ENCODE measurements around the gene RAB35.

RAB35 gene

DNA sequence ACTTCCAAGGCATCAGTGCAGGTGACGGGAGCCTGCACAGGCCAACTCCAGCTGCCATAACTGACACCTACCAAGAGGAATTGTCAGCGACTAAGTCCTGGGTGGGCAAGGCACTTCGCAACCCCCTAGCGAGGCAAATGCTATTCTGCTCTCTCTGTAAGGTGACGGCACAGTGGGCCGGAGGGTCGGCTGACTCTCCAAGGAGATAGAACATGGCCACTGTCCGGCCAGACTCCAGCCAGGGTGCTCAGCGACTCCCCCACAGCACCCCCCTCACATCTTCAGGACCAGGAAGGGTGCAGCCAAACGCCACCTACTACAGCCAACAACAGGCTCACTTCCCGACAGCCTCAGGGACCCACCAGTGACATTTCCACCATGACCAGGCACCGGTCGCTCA, 13.2 kb downstream of the RAB35 start:
- no peak for DNase-seq (ENCODE audit: low read depth)

DNA sequence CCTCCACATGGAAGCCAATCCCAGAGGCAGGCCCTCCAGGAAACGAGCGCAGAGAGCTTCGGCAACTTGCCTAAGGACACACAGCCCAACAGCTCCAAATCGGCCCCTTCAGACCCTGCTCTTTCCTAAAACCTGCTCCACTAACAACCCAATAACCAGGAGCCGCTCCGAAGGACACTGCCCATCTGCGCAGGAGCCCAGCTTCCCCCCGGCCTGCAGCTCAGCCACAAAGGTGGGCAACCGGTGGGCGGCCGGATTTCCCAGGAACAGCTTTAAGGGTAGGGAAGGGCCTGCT, 13.6 kb downstream of the RAB35 start:
- DNase-seq (ENCODE audit: low read depth) = no peak

DNA sequence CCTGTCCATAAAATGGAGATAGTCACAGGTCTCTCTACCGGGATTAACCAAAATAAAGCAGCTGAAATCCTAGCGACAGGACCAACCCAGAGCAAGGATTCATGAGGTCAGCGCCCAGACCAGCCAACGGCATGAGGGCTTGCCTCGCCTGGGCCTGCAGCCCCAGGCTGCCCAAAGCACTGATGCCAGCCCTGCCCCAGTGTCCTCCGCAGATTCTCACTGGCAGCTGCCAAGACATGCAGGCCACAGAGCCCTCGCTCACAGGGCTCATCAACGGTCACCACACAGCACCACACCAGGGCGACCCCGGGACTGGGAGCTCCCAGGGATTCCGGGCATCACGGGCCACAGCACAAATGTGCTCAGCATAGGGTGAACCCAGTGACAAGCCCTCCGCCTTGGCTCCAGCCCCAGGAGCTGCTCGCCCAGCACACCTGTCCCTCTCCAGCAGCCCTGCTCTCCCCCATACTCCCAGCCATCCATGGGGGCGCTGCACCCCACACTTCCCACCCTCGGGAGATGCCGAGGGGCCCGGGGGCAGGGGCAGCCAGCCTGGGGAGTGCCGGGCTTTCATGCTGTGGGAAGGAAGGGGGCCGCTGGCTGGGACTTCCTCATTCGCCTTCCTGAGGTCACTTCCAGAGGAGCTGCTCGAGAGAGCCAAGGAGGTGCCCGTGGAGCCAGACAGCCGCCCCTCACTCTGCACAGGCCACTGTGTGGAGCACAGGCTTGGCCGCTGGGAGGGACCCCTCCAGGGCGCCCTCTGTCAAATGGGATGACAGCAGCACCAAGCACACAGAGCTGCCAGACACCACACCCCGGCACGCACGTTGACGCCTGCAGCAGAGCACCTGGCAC, 14.1 kb downstream of the RAB35 start:
- DNase-seq (ENCODE audit: low read depth) = no peak

DNA sequence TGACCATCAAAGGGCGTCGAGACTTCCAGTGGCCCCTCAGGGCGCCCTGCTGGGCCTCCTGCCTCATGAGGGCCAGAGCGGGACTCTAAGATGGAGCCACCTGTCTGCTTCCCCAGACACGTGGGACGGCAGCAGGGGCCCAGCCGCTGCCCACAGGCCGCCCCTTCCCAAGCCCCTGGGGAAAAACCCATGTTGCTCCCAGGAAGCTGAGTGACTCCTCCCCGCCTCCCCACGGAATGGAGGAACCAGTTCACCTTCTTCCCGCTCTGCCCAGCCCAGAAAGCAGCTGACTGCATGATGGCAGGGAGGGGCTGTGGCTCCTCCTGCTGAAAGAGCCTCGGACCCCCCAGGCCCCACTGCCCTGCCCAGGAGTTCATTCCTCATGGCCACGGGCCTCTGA, 14.9 kb downstream of the RAB35 start:
- no peak for DNase-seq (ENCODE audit: low read depth)

DNA sequence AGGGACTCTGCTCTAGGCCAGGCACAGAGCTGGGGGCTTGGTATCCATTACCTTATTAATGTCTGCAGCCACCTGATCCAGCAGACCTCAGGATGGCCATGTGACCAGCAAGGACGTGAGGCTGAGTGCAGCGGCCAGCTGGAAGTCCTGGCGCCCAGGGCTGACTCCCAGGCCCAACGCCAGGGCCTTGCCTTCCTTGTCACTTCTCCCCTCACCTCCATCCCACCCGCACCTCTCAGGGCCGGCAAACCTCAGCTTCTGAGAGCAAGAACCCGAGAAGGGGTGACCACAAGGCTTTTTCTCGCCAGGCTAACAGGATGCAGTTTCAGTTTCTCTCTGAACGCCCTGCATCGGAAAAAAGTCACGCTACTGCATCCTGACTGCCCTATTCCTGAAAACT, 15.4 kb downstream of the RAB35 start:
- DNase-seq (ENCODE audit: low read depth) = no peak

DNA sequence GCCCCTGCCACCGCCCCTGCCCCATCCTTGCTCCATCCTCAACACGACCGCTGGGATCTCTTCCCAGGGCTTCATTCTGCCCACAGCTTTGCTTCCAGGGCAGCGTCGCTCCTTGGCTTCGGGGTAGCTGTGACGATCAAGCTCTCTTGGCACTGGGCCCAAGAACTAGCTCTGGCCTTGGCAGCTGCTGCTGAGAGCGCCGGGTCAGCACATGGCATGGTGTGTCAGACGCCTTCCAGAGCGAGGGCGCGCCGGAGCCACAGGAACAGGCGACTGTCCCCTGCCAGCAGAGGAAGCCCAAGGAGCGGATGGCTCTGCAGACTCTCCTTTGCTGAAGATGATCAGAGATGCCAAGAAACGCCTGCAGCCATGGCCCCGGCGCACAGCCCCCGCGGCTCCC, 15.9 kb downstream of the RAB35 start:
- DNase-seq (ENCODE audit: low read depth) = no peak

DNA sequence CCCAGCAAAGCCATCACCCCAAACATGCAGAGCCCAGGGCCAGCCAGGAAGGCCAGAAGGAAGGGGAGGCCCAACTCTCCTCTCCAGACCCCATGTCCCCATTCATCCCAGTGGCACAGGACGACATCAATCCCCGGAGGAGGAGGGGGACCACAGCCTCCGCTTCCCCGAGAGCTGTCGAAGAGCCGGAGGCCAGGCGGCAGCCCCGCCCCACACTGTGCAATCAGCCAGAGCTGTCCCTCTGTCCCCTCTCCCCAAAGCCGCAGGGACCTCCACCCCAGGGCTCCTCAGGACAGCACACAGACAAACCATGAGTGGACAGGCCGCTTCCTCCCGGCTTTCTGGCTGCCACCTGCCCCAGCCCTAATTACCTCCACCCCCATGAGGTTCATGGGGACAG, 16.8 kb downstream of the RAB35 start:
- DNase-seq (ENCODE audit: low read depth) = no peak

DNA sequence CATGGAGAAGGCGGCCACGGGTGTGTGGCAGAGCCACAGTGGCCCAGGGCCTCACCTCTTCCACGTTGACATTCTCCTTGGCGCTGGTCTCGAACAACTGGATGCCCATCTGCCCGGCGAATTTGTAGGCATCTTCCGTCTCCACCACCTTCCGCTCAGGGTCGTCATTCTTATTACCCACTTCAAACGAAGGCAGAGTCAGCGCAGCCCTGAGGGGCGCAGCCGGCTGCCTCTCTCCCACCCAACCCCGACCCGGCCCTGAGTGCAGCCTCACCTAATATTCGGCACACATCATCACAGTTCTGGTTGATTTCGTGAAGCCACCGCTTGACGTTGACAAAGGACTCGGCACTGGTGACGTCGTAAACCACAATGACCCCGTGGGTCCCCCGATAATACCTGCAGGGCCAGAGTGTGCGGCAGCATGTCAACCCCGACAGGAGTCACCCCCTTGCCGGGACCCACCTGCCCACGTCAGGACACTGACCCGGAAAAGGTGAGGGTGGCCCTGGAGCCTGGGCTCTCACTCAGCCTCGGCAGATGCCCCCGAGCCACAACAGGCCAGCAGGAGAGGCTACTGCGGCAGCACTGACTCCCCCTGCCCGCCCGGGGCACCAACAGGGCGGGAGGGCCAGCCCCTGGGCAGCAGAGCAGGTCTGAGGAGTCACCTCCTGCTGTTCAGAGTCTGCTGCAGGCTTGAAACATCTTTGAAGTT, 17.6 kb downstream of the RAB35 start:
- no peak for DNase-seq (ENCODE audit: low read depth)

DNA sequence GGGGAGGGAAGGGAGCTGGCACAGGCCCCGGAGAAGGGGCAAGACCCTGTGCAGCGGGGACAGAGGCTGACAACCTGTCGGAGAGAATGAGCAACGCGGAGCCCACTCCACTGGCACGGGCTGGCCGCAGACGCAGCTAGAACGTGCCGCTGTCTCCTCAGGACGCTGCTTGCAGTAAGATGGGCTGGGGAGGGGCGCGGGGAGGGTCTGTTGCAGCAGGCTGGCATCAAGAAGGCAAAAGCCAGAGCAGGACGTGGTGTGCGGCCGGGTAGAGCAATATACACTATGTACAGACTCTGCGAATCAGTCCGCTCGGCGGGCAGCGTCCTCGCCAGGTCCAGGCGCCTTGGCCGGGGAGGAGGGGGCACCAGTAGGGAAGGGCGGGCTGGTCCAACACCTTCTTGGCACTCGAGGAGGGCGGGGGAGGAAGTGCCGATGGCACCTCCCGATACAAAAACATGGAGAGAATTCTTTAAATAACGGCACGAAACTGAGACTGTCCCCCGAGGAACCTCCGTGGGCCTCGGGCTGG, 19.8 kb downstream of the RAB35 start:
- no peak for DNase-seq (ENCODE audit: low read depth)

DNA sequence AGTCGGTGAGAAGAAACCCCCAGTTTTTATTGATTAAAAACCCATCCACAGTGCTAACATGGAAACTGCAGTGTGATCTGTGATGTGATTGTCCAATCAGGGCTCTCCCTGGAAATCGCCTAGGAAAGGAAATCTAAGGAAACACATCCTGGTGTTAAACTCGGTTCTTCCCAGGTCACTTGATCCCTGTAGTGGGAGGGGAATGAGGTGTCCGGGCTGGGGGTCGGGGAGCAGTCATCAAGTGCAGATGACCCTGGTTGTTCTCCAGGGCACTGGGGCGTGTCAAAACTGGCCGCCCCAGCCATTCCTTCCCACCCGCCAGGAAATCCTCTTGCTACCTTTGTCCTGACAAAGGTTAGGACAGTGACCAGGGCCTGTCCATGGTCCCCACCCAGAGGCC, 20.8 kb downstream of the RAB35 start:
- DNase-seq (ENCODE audit: low read depth) = no peak

DNA sequence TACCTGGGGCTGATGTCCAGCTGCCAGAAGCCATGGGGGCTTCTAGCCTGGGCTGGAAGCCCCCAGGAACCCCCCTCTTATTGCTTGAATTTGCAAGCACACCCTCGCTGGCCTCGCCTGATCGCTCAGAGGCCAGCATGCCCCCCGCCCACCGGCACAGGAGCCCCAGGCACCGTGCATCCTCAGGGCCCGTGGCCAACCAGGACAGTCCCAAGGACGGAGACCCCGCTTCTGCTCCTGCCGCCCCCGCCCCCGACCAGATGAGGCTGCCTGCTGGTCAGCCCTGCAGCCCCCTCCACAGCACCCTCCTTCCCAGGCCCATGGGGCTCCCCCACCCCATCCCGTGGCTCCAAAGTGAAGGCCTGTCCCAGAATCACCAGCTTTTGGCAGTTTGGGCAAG, 21.2 kb downstream of the RAB35 start:
- no peak for DNase-seq (ENCODE audit: low read depth)

DNA sequence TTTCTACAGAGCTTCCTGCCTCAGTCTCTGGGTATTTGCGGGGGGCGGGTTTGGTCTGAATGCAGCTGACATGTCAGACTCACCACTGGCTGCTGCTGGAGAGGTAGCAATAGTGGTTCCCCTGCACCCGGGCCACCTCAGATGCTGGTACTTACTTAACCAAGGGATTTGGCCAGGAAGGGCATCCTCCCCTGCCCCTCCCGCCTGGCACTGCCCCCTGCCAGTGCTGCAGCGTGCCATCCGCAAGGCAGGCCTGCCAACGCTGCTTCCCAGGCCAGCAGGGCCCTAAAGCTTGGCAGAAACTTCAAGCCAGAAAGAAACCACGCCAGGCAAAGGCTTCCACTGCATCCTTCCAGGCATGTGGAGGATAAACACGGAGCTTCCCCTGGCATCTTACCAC, 22.1 kb downstream of the RAB35 start:
- no peak for DNase-seq (ENCODE audit: low read depth)

DNA sequence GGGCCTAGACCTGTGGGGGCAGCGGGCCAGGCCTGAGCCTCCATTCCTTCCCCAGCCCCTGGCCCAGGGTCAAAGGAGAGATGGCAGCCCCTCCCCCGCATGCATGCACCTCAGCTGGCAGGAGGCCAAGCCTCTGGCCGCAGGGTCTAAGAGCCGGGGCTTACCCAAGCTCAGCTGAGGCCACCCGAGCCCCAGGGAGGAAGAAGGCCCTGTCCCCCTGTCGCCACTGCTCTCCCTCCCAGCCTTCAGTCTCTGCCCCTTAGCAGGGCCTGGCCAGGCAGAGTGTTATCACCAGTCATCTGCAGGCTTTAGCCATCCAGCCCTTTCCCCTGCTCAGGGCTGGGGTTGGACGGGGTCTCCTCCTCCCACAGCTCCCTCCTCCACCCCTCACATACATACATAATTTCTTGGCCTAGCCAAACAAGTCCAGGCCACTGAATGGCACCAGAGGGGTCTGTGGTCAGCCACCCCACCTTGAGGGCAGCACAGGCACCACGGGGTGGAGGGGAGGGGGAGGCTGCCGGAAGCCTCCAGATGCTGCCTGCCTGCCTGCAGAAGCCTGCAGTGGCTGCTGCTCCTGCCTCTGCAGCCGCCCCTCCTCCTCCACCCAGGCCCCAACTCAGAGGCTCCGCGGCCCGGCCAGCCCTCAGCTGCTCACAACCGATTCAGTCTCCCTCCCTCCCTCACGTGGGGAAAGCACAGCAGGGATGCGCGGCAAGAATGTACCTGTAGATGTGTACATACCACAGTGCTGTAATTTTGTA, 22.8 kb downstream of the RAB35 start:
- no peak for DNase-seq (ENCODE audit: low read depth)

DNA sequence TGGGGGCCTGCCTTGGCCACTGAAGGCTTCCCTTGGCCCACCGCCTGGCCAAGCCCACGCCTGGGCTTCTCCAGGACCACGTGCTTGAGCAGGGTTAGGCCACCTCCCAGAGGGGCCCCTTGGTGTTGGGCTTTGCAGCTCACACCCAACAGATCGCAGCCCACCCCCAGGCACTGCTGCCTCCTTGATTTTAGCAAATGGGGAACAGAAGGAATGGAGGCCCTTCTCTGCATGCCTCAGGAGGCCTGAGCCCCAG, 23.3 kb downstream of the RAB35 start:
- DNase-seq (ENCODE audit: low read depth) = no peak

DNA sequence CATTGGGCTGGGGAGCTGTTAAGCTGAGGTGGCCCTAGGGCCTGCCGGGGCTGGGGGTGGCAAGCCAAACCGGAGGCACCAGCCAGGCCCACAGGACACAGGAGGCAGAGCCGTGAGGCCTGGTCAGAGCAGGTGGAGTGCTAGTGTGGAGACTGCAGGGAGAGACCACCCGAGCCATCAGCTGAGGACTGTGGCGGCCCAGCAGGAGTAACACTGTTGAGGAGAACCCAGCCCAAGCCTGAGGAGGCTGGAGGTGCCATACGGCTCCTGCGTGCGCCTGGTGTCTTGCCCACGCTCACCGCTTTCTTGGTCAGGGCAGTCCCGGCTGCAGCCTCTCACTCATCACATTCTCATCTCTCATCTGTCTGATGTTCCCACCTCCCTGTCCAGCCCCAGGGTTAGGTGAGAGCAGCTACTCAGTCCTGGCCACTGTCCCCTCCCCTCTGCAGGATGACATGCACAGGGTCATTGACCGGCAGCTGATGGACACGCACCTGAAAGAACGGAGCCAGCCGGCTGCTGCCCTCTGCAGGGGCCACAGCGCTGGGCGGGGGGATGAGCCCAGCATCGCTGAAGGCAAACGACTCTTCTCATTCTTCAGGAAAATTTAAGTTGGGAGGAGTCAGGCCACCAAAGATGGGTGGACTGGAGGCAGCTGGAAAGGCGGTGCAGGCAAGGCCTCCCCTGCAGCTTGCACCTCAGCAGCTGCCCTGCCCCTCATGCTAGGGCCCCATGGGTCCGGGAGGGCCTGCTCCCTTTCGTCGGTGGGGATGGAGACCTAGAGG, 23.8 kb downstream of the RAB35 start:
- DNase-seq (ENCODE audit: low read depth) = no peak

DNA sequence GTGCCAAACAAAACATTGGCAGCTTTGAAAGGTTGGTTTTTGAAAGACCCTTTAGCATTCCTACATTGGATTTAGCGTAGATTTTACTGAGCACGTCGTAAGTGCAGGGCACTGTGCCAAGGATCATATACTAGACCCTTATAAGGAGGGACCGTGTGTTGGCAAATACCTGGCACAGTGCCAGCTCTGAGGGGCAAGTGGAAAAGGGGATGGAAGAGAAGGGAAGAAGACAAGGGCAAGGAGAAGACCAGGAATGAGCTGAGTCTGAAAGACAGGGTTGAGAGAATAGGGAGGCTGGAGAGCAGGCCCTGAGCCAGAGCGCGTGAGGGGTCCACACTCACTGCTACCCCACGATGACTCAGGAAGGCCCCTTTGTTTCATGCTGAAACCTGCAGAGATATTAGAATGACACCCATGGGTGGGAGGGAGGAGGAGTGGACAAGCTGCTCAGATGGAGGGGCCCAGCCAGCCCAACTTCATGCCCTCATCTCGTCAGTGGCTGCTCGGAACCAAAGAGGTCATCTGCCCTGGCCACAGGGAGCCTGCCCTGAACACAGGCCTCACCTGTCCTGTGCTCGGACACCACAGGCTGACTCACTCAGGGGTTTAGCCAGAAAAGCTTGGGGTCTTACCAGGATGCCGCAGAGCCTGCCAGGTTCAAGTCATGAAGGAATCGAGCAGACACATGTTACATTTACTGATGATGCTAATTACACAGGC, 25.0 kb downstream of the RAB35 start:
- no peak for DNase-seq (ENCODE audit: low read depth)

DNA sequence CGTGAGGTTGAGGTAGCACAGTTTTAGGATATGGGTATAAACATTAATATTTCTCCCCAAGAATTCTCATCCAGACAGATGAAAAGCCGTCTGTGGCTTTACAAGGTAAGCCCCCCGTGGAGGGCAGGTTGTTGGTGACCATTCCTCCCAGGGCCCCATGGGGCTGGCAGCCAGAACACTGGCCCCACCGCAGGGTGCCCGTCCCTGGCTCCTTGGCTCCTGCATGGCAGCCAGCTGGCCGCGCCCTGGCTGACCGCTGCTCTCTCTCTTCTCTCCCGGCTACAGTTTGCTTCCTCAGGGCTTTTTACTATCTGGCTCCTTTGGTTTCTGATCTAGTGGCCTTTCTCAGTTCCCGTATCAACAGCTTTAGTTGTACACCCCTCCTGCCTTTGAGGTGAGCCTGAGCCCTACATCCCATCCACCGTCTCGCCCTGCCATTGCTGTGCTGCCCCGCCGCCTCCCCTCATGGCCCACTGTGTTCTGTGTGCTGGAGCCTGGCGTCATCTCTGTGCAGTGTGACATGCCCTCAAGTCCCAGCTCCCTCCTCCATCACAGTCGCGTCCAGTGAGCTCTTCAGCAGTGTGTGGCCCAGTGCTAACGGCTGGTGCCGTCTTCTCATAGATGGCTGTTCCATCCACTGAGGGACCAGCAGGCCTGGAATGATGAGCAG, 25.8 kb downstream of the RAB35 start:
- no peak for DNase-seq (ENCODE audit: low read depth)

DNA sequence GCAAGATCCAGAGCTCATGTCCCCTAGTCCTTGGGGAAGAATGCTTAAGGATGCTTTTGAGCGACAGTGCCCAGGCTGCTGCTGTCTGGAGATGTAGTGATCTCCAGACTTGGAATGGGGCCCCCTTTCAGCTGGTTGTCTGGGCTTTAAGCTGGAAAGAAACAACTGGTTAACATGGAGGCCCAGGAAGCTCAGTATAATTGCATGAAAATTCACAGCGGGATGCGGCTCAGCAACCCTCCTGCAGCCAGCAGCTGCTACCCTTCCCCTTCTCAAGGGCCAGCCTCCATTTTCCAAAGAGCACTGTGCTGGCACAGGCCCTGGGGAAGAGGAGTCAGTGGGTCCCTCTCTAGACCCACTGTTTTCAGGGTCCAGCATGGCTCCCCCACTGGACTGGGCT, 26.3 kb downstream of the RAB35 start:
- DNase-seq (ENCODE audit: low read depth) = no peak

DNA sequence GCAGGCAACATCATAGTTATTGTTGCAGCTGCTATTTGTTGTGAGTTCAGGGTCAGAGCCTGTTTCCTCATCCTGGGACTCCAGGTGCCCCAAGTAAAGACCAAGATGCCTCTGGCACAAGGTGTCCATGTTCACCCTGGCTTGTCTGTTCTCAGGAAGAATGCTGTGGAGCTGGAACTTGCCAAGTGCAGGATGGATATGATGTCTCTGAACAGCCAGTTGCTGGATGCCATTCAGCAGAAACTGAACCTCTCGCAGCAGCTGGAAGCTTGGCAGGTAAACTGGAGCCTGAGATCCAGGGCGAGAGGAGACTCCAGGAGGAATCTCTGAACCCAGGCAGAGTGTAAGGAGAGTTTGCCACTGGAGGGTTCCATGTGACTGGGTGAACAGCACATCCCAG, 26.8 kb downstream of the RAB35 start:
- no peak for DNase-seq (ENCODE audit: low read depth)

DNA sequence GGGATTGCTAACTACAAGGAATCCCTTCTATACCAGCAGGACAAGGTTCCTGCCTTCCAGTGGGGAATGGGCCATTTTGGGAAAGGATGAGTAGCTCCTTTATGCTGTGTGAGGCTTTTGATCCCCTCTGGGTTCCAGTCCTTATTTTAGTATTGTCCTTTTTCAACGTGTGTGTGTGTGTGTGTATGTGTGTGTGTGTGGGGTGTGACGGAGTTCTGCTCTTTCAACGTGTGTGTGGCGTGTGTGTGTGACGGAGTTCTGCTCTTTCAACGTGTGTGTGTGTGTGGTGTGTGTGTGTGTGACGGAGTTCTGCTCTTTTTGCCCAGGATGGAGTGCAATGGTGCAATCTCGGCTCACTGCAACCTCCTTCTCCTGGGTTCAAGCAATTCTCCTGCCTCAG, 27.4 kb downstream of the RAB35 start:
- DNase-seq (ENCODE audit: low read depth) = no peak

Measured in T-helper 22 cell (primary cell).